ENCODE data around the gene TFAP2A.

TFAP2A gene

DNA sequence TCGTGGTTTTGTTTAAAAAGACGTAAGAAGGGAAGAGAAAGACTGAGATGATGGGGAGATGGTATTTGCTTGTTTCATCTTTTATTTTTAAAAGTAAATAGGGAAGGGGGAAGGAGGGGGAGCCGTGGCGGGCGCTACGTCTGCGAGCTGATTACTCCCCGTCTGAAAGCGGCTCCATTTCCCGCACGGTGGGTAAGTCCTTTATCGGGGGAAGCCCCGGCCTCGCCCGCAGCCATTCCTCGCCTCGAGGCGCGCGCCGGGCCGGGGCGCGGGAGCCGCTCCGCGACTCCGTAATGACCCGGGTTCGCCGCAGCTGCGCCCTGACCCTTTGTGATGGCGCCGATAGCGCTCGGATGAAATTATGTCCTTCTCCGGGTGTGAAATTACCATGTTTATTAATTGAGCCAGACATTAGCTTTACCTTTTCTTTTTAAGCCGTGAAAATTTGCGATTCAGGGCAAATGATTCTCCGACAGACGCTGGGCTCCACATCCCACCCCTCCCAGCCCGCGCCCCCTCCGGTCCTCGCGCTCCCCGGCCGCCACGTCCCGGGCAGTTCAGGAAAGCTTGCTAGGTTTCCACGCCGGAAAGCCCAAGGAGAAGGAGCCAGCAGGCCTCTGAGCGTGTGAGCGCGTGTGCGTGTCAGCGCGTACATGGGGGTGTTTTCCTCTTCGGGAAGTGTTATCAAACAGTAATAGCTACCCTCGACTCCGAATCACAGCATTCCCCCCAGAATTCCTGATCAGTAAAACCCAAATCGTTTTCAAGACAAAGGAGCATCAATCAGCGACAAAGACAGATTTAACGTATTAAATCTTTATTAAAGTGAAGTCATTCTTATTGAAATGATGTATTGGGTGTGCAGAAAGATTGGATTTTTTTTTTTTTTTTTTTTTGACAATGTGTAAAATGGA, 30.0 kb downstream of the TFAP2A start:
- in situ Hi-C loops (cut with HindIII; ENCODE audit: low sequenced_read_pairs) = no loop called here

GRCh38 chr6:10384091-10384609, 30.7 kb downstream of the TFAP2A start:
- in situ Hi-C loops (cut with HindIII; ENCODE audit: low sequenced_read_pairs) = no loop called here

DNA sequence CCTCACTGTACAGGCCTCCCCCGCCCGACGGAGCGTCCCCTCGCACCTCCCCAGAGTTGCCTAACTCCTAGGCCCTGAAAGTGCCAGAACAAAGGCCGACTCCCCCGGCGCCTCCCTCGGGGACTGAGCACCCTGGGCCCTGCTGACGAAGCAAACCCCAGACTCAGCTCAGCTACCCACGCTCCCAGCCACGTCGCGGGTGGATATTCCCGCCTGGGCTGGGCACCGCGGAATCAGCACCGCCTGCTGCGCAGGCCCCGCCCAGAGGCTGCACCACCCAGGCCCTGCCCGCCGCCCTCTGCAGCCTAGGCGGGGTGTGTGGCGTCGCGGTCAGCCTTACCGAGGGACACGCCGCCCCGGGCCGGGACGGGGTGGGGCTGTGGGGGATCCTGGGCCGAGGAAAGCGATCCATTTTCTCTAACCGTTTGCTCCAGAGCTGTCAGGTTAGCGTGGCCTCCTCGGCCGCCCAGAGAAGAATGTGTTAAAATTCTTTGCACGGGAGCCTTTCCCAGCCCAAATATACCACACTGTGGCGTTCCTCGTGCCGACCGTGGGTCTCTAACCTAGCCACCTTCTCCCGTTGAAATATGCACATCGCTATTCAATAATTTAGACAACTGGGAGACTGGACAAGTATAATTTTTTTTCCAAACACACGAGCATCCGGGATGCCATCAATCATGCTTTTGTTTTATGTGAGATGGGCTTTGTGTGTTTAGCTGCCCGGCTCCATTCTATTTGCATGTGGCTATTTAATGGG, 31.4 kb downstream of the TFAP2A start:
- in situ Hi-C loops (cut with HindIII; ENCODE audit: low sequenced_read_pairs) = no loop called here

DNA sequence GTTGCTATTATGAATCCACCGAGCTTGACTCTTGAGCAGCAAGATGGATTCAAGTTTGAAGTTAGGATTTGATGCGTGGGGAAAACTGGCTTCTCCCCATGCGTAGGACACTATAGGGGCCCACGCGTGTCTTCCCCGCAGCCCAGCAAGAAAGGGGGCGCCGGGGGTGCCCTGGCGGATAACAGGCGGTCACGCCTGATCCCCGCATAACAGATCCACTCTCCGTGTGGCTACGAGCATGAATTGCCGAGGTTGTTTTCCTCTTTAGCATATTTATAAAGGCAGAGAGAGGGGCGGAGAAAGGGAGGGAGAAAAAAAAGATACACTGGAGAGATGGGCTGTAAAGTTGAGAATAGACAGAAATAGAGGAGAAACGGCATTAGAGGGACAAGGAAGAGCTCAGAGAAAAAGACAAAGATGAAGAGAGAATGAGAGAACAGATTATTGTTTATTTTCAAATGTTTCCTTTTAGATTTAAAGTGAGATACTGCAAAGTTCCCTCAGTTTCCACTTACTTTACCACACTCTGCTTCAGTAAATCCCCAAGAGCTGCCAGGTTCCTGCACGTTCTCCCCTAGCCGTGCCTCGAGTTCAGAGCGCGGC, 32.0 kb downstream of the TFAP2A start:
- in situ Hi-C loops (cut with HindIII; ENCODE audit: low sequenced_read_pairs) = no loop called here

DNA sequence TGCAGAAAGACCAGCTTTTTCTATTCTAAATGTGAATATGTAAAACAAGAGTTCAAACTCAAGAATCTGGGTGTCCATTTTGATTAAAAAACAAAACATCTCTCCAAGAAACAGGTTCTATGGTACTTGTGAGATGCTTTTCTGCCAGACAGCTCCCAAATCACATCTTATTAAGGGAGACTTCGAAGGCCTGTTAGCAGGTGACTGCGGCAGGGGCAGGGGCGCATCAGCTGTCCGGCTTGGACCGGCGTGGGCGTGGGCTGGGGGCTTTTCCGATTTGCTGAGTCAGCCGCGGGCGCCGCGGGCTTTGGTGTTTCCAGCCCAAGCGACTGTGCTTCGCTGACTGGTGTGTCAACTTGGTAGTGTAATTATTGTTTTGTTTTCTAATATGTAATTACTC, 32.6 kb downstream of the TFAP2A start:
- in situ Hi-C loops (cut with HindIII; ENCODE audit: low sequenced_read_pairs) = no loop called here

DNA sequence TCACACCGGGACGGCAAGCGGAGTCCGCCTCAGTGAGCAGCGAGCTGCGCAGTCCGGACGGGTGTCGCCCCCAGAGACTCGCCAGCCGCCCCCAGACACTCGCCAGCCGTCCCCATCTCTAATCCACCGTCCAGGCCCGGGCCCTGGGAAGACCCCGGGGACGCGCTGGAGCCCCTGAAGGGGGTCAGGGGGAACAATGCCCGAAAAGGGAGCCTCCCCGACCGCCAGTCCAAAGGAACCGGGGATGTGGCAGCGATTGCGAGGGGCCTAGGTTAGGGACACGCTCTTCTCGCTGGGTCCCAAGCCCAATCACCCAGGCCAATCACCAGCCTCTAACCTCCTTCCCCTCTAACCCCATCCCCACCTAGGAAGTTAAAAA, 33.1 kb downstream of the TFAP2A start:
- in situ Hi-C loops (cut with HindIII; ENCODE audit: low sequenced_read_pairs) = no loop called here

DNA sequence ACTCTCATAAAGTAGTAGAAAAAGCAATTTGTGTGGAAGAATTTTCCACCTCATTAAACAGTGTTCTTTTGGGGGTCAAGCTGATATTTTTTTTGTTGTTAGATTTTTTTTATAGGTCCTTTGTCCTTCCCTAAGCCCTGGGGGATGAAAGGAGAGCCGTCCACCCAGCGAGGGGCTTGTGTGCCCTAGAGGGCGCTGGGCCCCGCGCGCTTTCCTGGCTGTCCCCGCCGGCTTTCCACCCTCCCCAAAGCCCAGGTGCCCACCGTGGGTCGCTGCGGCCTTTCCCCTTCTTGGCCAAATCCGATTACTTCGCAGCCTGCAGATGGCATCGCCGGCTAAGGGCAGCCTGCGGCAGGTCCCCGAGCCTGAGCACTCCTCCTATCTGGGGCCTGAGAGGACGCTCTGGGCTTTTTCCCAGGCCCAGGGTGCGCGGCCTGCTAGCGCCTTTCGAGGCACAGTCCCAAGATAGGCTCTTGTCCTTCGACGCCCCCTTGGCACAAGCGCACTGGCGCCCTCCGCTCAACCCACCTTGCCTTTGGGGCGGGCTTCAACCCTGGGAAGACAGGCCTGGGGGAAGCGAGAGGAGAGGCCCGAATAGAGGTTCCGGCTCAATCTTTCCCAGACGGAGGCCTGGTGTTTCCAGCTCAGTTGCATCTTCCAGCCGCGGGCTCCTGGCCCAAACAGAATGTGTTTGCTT, 33.6 kb downstream of the TFAP2A start:
- in situ Hi-C loops (cut with HindIII; ENCODE audit: low sequenced_read_pairs) = no loop called here

- in situ Hi-C loops (cut with HindIII; ENCODE audit: low sequenced_read_pairs) = no loop called here
Observed at GRCh38 chr6:10375391-10375969, 39.4 kb downstream of the TFAP2A start.

DNA sequence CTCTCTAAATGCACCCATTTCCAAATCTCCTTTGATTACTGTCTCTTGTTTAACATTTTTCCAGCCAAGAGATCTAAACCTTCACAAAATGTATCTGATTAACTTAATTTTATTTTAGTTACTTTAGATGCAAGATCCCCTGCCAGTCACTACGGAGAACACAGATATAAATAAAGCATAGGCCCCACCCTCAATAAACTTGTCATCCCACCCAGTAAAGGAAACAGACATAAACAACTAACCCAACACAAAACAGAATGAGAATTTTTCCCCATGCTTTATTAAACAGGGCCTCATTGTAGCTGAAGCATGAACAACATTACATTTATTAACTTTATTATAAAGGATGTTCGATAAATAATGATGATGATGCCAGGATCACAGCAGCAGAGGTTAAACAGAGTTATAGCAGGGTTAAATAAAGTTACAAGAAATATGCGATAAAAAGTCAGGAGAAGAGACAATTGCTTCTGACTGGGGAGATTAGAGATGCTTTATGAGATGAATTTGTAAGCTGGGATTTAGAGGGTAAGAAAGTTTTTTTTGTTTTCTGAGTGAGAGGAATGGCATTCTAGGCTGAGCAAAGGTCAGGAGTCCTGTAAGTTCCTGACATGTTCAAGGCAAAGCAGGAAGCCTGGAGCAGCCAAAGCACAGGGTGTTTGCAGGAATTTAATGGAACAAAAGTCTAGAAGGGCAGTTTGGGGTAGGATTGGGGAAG, 41.1 kb downstream of the TFAP2A start:
- in situ Hi-C loops (cut with HindIII; ENCODE audit: low sequenced_read_pairs) = no loop called here

DNA sequence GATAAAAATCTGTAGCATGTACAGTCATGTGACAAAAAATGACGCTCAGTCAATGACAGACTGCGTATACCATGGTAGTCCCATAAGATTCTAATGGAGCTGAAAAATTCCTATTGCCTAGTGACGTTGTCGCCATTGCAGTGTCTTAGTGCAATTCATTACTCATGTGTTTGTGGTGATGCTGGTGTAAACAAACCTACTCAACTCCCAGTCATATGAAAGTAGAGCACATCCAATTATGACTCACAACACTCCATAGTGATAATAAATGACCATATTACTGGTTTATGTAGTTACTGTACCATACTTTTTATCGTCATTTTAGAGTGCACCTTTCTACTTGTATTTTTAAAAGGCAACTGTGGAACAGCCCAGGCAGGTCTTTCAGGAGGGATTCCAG, 45.0 kb downstream of the TFAP2A start:
- in situ Hi-C loops (cut with HindIII; ENCODE audit: low sequenced_read_pairs) = no loop called here

GRCh38 chr6:10368861-10369260, 46.0 kb downstream of the TFAP2A start:
- in situ Hi-C loops (cut with HindIII; ENCODE audit: low sequenced_read_pairs) = no loop called here

DNA sequence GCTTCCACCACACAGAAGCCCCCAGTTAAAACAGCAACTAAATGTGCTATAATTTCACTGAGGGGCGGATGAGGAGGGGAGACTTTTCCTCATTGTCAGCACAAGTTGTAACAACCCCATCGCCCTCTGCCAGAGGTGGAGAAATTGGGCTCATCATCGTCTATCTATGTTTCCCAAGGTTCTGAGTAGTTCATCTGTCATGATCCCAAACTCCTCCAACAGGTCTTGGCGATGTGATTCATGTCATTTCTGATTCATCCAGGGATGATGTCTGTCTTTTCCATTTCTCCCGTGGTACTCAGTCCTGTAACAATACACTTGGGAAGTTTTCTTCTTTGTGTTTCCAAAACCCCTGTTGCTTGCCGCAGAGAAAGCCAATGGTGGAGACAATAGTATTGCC, 51.0 kb downstream of the TFAP2A start:
- in situ Hi-C loops (cut with HindIII; ENCODE audit: low sequenced_read_pairs) = no loop called here

DNA sequence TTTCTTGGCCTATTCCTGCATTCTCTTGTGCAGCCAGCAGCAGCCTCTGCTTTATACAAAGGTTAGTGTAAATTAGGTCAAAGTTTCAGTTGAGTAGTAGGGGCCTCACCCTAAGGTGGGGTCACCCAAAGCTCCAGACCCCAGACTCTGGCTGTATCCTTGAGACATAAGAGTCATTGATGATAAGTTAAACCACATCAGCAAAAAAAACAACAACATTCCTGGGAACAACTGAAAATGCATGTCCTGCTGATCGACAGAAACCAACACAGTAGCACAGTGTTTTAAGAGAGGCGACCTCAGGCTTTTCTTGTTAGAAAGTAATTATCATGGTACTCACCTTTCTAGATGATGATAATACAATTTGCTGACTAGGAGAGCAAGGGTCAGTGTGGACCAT, 52.6 kb downstream of the TFAP2A start:
- in situ Hi-C loops (cut with HindIII; ENCODE audit: low sequenced_read_pairs) = no loop called here

DNA sequence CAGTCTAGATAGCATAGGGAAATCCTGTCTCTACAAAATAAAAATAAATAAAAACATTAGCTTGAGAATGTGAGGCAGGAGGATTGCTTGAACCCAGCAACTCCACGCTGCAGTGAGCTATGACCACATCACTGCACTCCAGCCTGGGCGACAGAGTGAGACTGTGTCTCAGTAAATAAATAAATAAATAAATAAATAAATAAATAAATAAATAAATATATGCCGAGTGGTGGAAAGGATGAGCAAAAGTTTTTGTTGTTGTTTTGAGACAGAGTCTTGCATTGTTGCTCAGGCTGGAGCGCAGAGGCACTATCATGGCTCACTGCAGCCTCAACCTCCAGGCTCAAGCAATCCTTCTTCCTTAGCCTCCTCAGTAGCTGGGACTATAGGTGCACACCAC, 53.4 kb downstream of the TFAP2A start:
- in situ Hi-C loops (cut with HindIII; ENCODE audit: low sequenced_read_pairs) = no loop called here

- in situ Hi-C loops (cut with HindIII; ENCODE audit: low sequenced_read_pairs) = no loop called here
Observed at GRCh38 chr6:10359581-10359980, 55.3 kb downstream of the TFAP2A start.

GRCh38 chr6:10355115-10355702, 59.7 kb downstream of the TFAP2A start:
- in situ Hi-C loops (cut with HindIII; ENCODE audit: low sequenced_read_pairs) = no loop called here

DNA sequence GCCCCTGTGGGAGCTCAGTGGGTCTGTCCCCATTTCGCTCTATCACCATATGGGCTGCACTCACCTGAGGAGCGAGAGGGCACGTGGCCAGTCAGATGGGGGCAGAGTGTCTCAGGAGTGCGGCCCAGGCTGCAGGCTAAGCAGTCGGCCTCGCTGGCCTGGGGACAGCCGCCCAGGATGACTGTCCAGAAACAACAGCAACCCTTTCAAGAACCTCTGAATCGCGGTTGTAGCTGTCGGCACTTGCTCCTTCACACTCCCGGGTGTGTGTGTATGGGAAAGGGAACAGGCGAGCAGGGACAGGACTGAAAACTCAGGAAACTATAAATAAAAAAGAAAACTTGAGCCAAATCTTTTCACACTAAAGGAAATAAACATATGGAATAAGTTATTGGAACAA, 63.1 kb downstream of the TFAP2A start:
- in situ Hi-C loops (cut with HindIII; ENCODE audit: low sequenced_read_pairs) = no loop called here

DNA sequence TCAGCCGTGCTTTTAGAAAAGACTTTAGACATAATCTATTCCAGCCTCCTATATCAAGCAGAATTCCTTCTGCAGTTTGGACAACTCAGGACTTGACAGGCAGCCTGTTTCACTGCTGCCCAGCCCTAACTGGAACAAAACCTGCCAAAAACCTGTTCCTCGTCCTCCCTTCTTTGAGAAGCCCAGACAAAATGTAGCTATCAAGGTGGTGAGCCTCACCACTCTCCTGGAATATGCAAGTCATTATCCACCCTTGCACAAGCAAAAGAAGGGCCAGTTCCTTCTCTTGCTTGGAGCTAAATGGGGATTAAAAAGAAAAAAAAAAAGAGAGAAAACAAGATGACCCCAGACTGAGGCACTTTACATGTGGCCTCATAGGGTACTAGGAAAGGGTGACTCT, 64.2 kb downstream of the TFAP2A start:
- in situ Hi-C loops (cut with HindIII; ENCODE audit: low sequenced_read_pairs) = no loop called here

- in situ Hi-C loops (cut with HindIII; ENCODE audit: low sequenced_read_pairs) = no loop called here
Observed at GRCh38 chr6:10347561-10348327, 67.1 kb downstream of the TFAP2A start.
